ENCODE data around the gene WDR73. TPM values are rescaled to one million over a fixed set of nuclear protein-coding genes. Genes with fewer than 3 reads are reported as not detected.
"Not testable (repeated sequence)": the region's sequence is repeated elsewhere in the genome, so short reads cannot be mapped to it uniquely, and the experiment has no call there.

WDR73 gene
- 10 to 100 TPM; 13.7 to 18.8 (median 17.0) TPM for total RNA-seq
- 10.7 TPM for polyA plus RNA-seq
- long read RNA-seq, donor 1, full-length matches to known transcripts: 29 of 57 reads
- long read RNA-seq, donor 1, partial matches to known transcripts: 1 of 57 reads
- long read RNA-seq, donor 1, other reads (novel, unspliced or antisense): 27 of 57 reads
- long read RNA-seq, donor 2, full-length matches to known transcripts: 9 of 14 reads
- long read RNA-seq, donor 2, partial matches to known transcripts: 0 of 14 reads
- long read RNA-seq, donor 2, other reads (novel, unspliced or antisense): 5 of 14 reads
- long read RNA-seq, donor 3, full-length matches to known transcripts: 85 of 126 reads
- long read RNA-seq, donor 3, partial matches to known transcripts: 1 of 126 reads
- long read RNA-seq, donor 3, other reads (novel, unspliced or antisense): 40 of 126 reads
- long read RNA-seq, donor 4, full-length matches to known transcripts: 13 of 21 reads
- long read RNA-seq, donor 4, partial matches to known transcripts: 0 of 21 reads
- long read RNA-seq, donor 4, other reads (novel, unspliced or antisense): 8 of 21 reads

DNA sequence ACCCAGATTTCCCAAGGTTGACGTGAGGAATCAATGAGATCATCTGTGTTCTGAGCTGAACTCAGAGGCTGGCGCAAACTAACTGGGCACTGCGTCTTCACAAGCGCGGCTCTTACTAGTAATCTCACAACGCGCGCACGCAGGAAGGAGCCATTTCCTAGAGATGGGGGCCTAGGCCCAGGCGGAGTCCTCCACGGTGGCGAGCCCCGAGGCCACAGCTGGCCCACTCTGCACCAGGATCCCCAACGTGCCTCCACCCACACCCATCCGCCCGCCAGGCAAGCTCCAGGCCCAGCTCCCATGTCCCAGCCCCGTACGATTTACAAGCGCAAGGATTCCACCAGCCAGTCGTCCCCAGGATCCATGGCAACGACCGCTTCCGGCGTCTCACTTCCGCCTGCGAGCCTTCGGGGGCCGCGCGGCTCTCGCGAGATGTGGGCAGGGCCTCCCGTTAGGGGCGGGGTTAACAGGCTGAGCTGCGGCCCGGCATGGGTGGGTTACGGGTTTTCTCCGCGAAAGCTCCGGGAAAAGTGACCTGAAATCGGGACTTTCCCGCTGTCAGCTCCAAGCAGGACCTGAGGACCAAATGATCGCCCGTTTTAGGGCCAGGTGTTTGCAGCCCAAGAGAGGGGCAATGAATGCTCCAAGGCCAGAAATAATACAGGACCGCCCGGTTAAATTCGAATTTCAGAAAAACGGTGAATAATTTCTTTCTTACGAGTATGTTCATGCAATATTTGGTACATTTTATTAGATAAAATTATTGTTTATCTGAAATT lies at the start of gene WDR73:
Gene WDR73, minus strand, starts transcription at position 374 of the 779 bp plus-strand sequence. Its CDS starts 9 bp downstream, at position 365.
- ATAC-seq (peak; percentile 93 to 95), DNase-seq (peak; percentile 97 to 99 (median 99))
- peak within 1 kb of the TSS; percentile 38 for H3K4me3 ChIP-seq (ENCODE audit: low read length)
- intact Hi-C loops (cut with DNase I): loop anchor here in 3 of 4 donors (10.0 kb wide), 5 partner anchors 49 to 271 kb away; partner anchors contain the start of genes ALPK3 (in 1 of the 3), ZNF592 (in 1 of the 3) and ZSCAN2 (in 1 of the 3)
- H3K9me3 ChIP-seq (ENCODE audit: control insufficient read depth, low read length): no peaks in the 10 kb centered on the region
- H3K27me3 ChIP-seq (ENCODE audit: control insufficient read depth, insufficient read depth): no peaks in the 10 kb centered on the region
- WGBS: under 1% methylated on average over 49 of the region's 49 CpGs
- H3K4me1 ChIP-seq (ENCODE audit: control insufficient read depth, insufficient read depth, low read length): peaks cover 16% of the 10 kb centered on the region
- peak within 1 kb of the TSS; percentile 73 for H3K27ac ChIP-seq (ENCODE audit: low read length)

DNA sequence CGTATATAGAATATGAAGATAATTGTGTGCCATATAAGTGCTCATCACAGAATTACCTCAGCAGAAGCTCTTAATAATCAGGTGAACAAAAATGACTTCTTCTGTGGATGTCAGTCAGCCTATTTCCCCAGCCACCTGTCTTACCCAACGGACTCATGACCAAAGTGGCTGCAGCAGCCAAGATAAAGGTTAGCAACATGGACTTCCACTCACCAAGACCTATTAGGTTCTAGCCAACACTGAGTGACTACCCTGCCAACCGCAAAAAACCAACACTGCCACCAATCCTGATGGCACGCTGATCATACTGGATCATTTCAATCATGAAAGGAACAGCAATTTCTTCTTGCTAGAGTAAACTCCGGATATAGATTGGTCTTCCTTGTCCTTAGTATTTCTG lies 49.7 kb upstream of the WDR73 start:
- intact Hi-C loops (cut with DNase I): no loop called here
- Histone ChIP-seq H3K4me3 (ENCODE audit: low read length) (no peak overlapping the region), H3K4me1 (ENCODE audit: control insufficient read depth, insufficient read depth, low read length) (peaks cover 5% of the 10 kb centered on the region), H3K27me3 (ENCODE audit: control insufficient read depth, insufficient read depth) (no peaks in the 10 kb centered on the region), H3K27ac (ENCODE audit: low read length) (no peak overlapping the region), H3K9me3 (ENCODE audit: control insufficient read depth, low read length) (no peaks in the 10 kb centered on the region)
- DNase-seq (no peak), ATAC-seq (no peak)
- 91% methylated on average over 5 of the region's 5 CpGs for WGBS

DNA sequence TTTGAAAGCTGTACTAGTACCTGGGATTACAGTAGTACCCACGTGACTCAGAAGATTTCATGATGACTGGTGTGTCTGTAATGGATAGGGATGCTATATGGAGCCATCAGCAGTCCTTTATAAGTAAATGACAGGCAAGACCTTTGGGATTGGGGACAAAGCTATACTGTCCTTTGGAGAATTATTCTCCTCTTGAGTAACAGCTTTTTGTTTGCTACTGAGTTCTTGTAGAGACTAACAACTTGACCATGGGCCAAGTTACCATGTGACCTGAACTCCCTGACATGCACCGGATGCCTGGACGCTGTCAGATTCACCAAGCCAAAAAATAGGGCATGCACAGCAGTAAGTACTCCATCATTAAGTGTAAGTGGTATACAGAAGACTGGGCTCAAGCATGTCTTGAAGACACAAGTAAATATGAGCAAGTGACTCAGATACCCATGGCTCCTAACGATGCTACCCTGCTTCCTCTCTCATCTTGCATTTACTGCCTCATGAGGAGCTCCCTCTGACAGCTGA lies 48.9 kb upstream of the WDR73 start:
- Histone ChIP-seq H3K4me3 (ENCODE audit: low read length) (no peak overlapping the region), H3K4me1 (ENCODE audit: control insufficient read depth, insufficient read depth, low read length) (peaks cover 5% of the 10 kb centered on the region), H3K27me3 (ENCODE audit: control insufficient read depth, insufficient read depth) (no peaks in the 10 kb centered on the region), H3K27ac (ENCODE audit: low read length) (no peak overlapping the region), H3K9me3 (ENCODE audit: control insufficient read depth, low read length) (no peaks in the 10 kb centered on the region)
- DNase-seq: peak in 2 of 3 donors; percentile 44 to 67
- WGBS: 16% methylated on average over 4 of the region's 4 CpGs
- intact Hi-C loops (cut with DNase I): no loop called here
- ATAC-seq: peak; percentile 90 to 91

DNA sequence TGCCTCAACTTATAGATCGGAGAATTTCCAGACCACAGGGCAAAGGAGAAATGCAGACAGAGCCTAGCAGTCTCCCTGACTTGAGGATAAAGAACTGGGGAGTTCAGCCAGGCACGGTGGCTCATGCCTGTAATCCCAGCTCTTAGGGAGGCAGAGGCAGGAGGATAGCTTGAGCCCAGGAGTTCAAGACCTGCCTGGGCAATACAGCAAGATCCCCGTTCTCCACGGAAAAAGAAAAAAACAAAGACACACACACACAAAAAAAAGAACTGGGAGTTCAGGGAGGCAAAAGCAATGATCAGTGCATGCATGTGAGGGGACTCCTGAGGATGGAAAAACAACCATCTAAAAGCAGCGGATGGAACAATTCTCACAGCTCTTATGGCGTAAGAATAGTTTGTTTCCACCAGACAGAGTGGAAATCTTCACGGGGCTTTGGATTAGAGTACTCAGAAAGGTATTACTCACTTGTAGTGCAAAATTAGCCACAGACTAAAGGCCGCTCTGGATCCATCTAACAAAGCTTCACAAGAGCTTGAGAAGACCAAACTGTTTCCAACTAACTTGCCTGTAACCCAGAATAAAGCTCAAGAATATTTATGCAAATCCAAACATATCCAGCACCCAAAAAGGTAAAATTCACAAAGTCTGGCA lies 45.6 kb upstream of the WDR73 start:
- ATAC-seq: no peak
- intact Hi-C loops (cut with DNase I): no loop called here
- 85% methylated on average over 8 of the region's 8 CpGs for WGBS
- Histone ChIP-seq H3K4me3 (ENCODE audit: low read length) (no peak overlapping the region), H3K27me3 (ENCODE audit: control insufficient read depth, insufficient read depth) (no peaks in the 10 kb centered on the region), H3K4me1 (ENCODE audit: control insufficient read depth, insufficient read depth, low read length) (peaks cover 5% of the 10 kb centered on the region), H3K27ac (ENCODE audit: low read length) (no peak overlapping the region), H3K9me3 (ENCODE audit: control insufficient read depth, low read length) (no peaks in the 10 kb centered on the region)
- DNase-seq: no peak

DNA sequence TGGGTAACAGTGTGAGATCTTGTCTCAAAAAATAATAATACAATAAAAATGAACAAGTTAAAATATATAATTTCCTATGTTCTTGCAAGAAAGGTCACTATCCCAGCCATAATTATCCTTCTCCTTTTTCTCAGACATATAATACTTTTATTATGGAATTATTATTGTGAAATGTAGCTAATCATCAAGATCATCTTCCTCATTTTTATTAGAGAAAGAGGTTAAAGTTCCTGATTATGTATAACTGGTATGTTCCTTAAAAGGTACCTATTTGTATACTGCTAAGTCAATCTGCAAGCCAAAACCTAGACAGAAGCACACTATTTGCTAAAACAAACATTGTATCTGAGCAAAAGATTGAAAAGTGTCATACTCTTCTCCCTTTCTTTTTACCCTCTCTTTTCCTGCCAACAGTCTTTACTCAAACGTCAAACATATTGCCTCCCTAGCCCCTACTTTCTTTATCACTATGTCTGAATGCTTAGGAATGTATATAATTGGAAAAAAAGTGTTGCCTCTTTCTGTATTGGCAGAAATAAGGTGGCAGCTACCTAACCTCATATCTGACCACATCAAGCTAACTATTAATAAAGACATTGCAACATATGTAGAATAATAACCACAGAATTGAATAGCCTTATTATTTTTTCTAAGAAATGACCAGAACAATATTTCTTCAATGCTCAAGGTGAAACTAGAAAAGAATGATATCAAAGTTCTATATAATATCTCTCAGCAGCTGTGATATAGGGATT lies 43.3 kb upstream of the WDR73 start:
- Histone ChIP-seq H3K27ac (ENCODE audit: low read length) (no peak overlapping the region), H3K9me3 (ENCODE audit: control insufficient read depth, low read length) (no peaks in the 10 kb centered on the region), H3K4me1 (ENCODE audit: control insufficient read depth, insufficient read depth, low read length) (no peaks in the 10 kb centered on the region), H3K27me3 (ENCODE audit: control insufficient read depth, insufficient read depth) (no peaks in the 10 kb centered on the region), H3K4me3 (ENCODE audit: low read length) (no peak overlapping the region)
- WGBS: 19% methylated on average over 1 of the region's 1 CpG
- no peak for DNase-seq
- no peak for ATAC-seq
- intact Hi-C loops (cut with DNase I): no loop called here

DNA sequence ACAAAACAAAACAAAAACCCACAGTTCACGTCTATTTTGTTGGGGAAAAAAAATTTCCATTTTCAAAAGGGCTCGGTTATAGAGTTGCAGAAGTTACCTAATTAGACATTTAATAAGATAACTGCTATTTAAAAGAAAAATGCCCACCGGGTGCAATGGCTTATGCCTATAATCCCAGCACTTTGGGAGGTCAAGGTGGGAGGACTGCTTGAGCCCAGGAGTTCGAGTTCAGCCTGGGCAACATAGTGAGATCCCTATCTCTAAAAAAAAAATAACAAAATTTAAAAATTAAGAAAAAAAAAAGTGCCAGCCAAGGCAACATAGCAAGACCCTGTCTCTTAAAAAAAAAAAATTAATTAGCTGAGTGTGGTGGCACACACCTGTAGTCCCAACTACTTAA lies 42.7 kb upstream of the WDR73 start:
- Histone ChIP-seq H3K27ac (ENCODE audit: low read length) (no peak overlapping the region), H3K4me1 (ENCODE audit: control insufficient read depth, insufficient read depth, low read length) (no peaks in the 10 kb centered on the region), H3K9me3 (ENCODE audit: control insufficient read depth, low read length) (no peaks in the 10 kb centered on the region), H3K27me3 (ENCODE audit: control insufficient read depth, insufficient read depth) (no peaks in the 10 kb centered on the region), H3K4me3 (ENCODE audit: low read length) (no peak overlapping the region)
- ATAC-seq: no peak
- intact Hi-C loops (cut with DNase I): no loop called here
- WGBS: 85% methylated on average over 4 of the region's 4 CpGs
- no peak for DNase-seq

DNA sequence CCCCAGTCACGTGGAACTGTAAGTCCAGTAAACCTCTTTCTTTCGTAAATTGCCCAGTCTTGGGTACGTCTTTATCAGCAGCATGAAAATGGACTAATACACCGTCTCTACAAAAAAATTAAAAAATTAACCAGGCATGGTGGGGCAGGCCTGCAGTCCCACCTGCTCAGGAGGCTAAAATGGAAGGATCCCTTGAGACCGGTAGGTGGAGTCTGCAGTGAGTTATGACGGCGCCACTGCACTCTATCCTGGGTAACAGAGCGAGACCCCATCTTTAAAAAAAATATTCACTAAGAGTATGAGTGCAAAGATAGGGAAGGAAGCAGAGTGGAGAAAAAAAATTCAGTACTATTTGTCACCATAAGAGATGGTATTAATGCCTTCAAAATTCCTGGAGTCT lies 36.3 kb upstream of the WDR73 start:
- Histone ChIP-seq H3K4me3 (ENCODE audit: low read length) (no peak overlapping the region), H3K9me3 (ENCODE audit: control insufficient read depth, low read length) (no peaks in the 10 kb centered on the region), H3K27ac (ENCODE audit: low read length) (no peak overlapping the region), H3K4me1 (ENCODE audit: control insufficient read depth, insufficient read depth, low read length) (no peaks in the 10 kb centered on the region), H3K27me3 (ENCODE audit: control insufficient read depth, insufficient read depth) (no peaks in the 10 kb centered on the region)
- DNase-seq (no peak), ATAC-seq (no peak)
- intact Hi-C loops (cut with DNase I): no loop called here
- 96% methylated on average over 8 of the region's 8 CpGs for WGBS

DNA sequence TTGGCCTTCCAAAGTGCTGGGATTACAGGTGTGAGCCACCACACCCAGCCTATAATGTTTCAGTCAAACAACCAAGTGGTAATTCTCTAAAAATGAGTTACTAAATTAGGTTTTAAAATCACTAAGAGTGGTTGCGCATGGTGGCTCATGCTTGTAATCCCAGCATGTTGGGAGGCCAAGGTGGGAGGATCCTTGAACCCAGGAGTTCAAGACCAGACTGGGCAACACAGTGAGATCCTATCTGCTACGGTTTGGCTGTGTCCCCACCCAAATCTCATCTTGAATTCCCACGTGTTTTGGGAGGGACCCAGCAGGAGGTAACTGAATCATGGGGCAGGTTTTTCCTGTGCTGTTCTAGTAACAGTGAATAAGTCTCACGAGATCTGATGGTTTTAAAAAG lies 35.8 kb upstream of the WDR73 start:
- DNase-seq (no peak), ATAC-seq (no peak)
- intact Hi-C loops (cut with DNase I): no loop called here
- Histone ChIP-seq H3K4me1 (ENCODE audit: control insufficient read depth, insufficient read depth, low read length) (no peaks in the 10 kb centered on the region), H3K27ac (ENCODE audit: low read length) (no peak overlapping the region), H3K27me3 (ENCODE audit: control insufficient read depth, insufficient read depth) (no peaks in the 10 kb centered on the region), H3K4me3 (ENCODE audit: low read length) (no peak overlapping the region), H3K9me3 (ENCODE audit: control insufficient read depth, low read length) (no peaks in the 10 kb centered on the region)
- WGBS: 93% methylated on average over 4 of the region's 4 CpGs

DNA sequence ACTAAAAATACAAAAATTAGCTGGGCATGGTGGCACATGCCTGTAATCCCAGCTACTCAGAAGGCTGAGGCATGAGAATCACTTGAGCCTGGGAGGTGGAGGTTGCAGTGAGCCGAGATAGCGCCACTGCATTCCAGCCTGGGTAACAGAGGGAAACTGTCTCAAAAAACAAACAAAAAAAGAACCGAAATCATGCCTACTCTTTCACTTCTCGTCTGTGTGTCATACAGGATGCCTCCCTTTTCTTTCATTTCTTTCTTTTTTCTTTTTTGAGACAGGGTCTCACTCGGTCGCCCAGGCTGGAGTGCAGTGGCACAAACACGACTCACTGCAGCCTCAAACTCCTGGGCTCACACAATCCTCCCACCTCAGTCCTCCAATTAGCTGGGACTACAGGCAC lies 32.4 kb upstream of the WDR73 start:
- H3K4me3 ChIP-seq (ENCODE audit: low read length); DNase-seq; H3K9me3 ChIP-seq (ENCODE audit: control insufficient read depth, low read length); ATAC-seq; H3K27ac ChIP-seq (ENCODE audit: low read length); intact Hi-C loops (cut with DNase I); H3K4me1 ChIP-seq (ENCODE audit: control insufficient read depth, insufficient read depth, low read length); H3K27me3 ChIP-seq (ENCODE audit: control insufficient read depth, insufficient read depth): not testable (repeated sequence)
- 87% methylated on average over 7 of the region's 7 CpGs for WGBS

DNA sequence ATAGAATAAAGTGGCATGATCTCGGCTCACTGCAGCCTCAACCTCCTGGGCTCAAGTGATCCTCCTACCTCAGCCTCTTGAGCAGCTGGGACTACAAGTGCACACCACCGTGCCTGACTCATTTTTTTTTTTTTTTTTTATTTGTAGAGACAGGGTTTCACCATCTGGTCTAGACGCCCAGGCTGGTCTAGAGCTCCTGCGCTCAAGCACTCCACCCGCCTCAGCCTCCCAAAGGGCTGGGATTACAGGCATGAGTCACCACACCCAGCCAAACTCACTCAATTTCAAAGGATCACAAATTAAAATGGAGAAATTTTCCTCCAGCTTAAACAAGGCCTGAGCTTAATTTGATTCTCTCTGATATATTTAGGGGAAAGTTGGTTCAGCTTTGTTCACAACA lies 31.2 kb upstream of the WDR73 start:
- intact Hi-C loops (cut with DNase I): no loop called here
- Histone ChIP-seq H3K4me1 (ENCODE audit: control insufficient read depth, insufficient read depth, low read length) (no peaks in the 10 kb centered on the region), H3K27me3 (ENCODE audit: control insufficient read depth, insufficient read depth) (no peaks in the 10 kb centered on the region), H3K9me3 (ENCODE audit: control insufficient read depth, low read length) (no peaks in the 10 kb centered on the region), H3K27ac (ENCODE audit: low read length) (no peak overlapping the region), H3K4me3 (ENCODE audit: low read length) (no peak overlapping the region)
- WGBS: 77% methylated on average over 5 of the region's 5 CpGs
- ATAC-seq (peak; percentile 40 to 75), DNase-seq (peak; percentile 65 to 80 (median 72))

Measured in right cardiac atrium (tissue), 5 donors.